ENCODE data around the gene PRIMA1. TPM values are rescaled to one million over a fixed set of nuclear protein-coding genes. Genes with fewer than 3 reads are reported as not detected.
A peak's percentile ranks its signal among the peaks of the same experiment; 100 is the strongest.

PRIMA1 gene
- total RNA-seq, 4 donors from 2014 or later, result 0.33 to 0.88 (median 0.64) TPM

GRCh38 chr14:93784878-93785277 lies 3.4 kb downstream of the PRIMA1 start:
- no peaks in the 10 kb centered on the region for H3K9me3 ChIP-seq
- no peaks in the 10 kb centered on the region for H3K27me3 ChIP-seq
- TF ChIP-seq CTCF (IDR thresholded peaks at IDR 0.05) (no peak), POLR2A (IDR thresholded peaks at IDR 0.05) (no peak)
- no peak for DNase-seq
- no peak overlapping the region for H3K27ac ChIP-seq
- no peak overlapping the region for H3K4me3 ChIP-seq (replicated peaks in 1 of 3)
- no peaks in the 10 kb centered on the region for H3K36me3 ChIP-seq
- intact Hi-C loops (cut with DNase I), result loop anchor here (5.0 to 10.0 kb wide), 2 partner anchors 110 to 128 kb away; no protein-coding TSS in a partner anchor
- WGBS, 2 donors, result 79 to 85% methylated on average over 3 of the region's 3 CpGs
- H3K4me1 ChIP-seq, result peaks cover 5 to 13% of the 10 kb centered on the region in 2 donors

GRCh38 chr14:93780813-93781400 lies 7.4 kb downstream of the PRIMA1 start:
- DNase-seq, result peak; percentile 21 to 50
- WGBS, 2 donors, result 51 to 54% methylated on average over 14 of the region's 14 CpGs
- H3K36me3 ChIP-seq, result no peaks in the 10 kb centered on the region
- no peaks in the 10 kb centered on the region for H3K4me1 ChIP-seq
- H3K27ac ChIP-seq, result no peak overlapping the region
- H3K27me3 ChIP-seq, result no peaks in the 10 kb centered on the region
- TF ChIP-seq POLR2A (IDR thresholded peaks at IDR 0.05), result no peak
- TF ChIP-seq CTCF (IDR thresholded peaks at IDR 0.05), result no peak
- no peaks in the 10 kb centered on the region for H3K9me3 ChIP-seq
- H3K4me3 ChIP-seq (replicated peaks in 1 of 3), result no peak overlapping the region
- intact Hi-C loops (cut with DNase I), result loop anchor here (10.0 kb wide), 1 partner anchor 114 kb away; no protein-coding TSS in a partner anchor

GRCh38 chr14:93778856-93779629 lies 9.2 kb downstream of the PRIMA1 start:
- no peak for DNase-seq
- Histone ChIP-seq H3K27me3 (no peaks in the 10 kb centered on the region), H3K4me1 (peaks cover 0 to 3% of the 10 kb centered on the region in 2 donors), H3K27ac (no peak overlapping the region), H3K36me3 (no peaks in the 10 kb centered on the region), H3K9me3 (no peaks in the 10 kb centered on the region), H3K4me3 (replicated peaks in 1 of 3) (no peak overlapping the region)
- intact Hi-C loops (cut with DNase I), result no loop called here
- 81 to 84% methylated on average over 17 to 20 of the region's 20 CpGs for WGBS, 2 donors
- no peak for TF ChIP-seq CTCF (IDR thresholded peaks at IDR 0.05)
- TF ChIP-seq POLR2A (IDR thresholded peaks at IDR 0.05), result no peak

GRCh38 chr14:93778453-93778852 lies 9.8 kb downstream of the PRIMA1 start:
- Histone ChIP-seq H3K4me1 (peaks cover 0 to 8% of the 10 kb centered on the region in 2 donors), H3K27ac (no peak overlapping the region)
- intact Hi-C loops (cut with DNase I), result no loop called here

More at GRCh38 chr14:93778453-93778852, 9.8 kb downstream of the PRIMA1 start:
- Histone ChIP-seq H3K27me3 (no peaks in the 10 kb centered on the region), H3K36me3 (no peaks in the 10 kb centered on the region), H3K4me3 (replicated peaks in 1 of 3) (no peak overlapping the region), H3K9me3 (no peaks in the 10 kb centered on the region)
- DNase-seq, result no peak
- no peak for TF ChIP-seq POLR2A (IDR thresholded peaks at IDR 0.05)
- TF ChIP-seq CTCF (IDR thresholded peaks at IDR 0.05), result no peak
- 79 to 82% methylated on average over 8 of the region's 8 CpGs for WGBS, 2 donors

All from thyroid gland (tissue), 4 donors.